NCI-H146 (cell line): ENCODE measurements around the gene SLAMF1.
"Not testable (repeated sequence)": the region's sequence is repeated elsewhere in the genome, so short reads cannot be mapped to it uniquely, and the experiment has no call there.

Experiments used
- DNase-seq: peaks from one replicate; lab custom pipeline; 2025; lab: John Stamatoyannopoulos, UW

Gene SLAMF1

GRCh38 chr1:160560045-160560705, 86.7 kb downstream of the SLAMF1 start:
- no peak for DNase-seq

- not testable (repeated sequence) for DNase-seq
Observed at GRCh38 chr1:160559437-160559836, 87.4 kb downstream of the SLAMF1 start.

- no peak for DNase-seq
Observed at GRCh38 chr1:160558660-160559380, 88.0 kb downstream of the SLAMF1 start.
